AG10803 (cell line): ENCODE data around the gene HECTD2.
A peak's percentile ranks its signal among the peaks of the same experiment; 100 is the strongest.

ENCODE experiments used
- DNase-seq: peaks from one replicate; pipeline ENCODE4 v3.0.0; 2010; ENCODE audit warnings: low read depth
- H3K4me3 ChIP-seq: 2 replicates; pipeline ENCODE4 v1.5.1; 2011; ENCODE audit warnings: mild to moderate bottlenecking, low read length, control low read depth
- TF ChIP-seq, protein P1 (sequence below): conservative IDR thresholded peaks from 2 replicates; pipeline ENCODE4 v1.5.1; 2011; ENCODE audit warnings: mild to moderate bottlenecking, low read length, control low read depth, inconsistent platforms

HECTD2 gene

DNA sequence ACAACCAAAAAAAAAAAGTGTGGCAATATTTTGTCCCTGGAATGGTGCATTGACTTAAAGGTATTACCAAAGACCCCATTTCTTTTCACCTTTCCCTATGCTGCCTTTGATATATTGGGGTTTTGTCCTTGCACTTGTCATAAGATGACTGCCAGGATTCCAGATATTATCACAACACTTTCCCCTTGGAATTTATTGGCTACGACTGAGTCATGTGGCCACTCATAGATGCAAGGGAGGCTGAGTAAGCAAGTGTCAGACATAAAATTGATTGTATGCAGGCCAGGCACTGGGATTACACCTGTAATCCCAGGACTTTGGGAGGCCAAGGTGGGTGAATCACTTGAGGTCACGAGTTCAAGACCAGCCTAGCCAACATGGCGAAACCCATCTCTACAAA is 139.1 kb downstream of the HECTD2 start:
- TF ChIP-seq, protein P1, sequence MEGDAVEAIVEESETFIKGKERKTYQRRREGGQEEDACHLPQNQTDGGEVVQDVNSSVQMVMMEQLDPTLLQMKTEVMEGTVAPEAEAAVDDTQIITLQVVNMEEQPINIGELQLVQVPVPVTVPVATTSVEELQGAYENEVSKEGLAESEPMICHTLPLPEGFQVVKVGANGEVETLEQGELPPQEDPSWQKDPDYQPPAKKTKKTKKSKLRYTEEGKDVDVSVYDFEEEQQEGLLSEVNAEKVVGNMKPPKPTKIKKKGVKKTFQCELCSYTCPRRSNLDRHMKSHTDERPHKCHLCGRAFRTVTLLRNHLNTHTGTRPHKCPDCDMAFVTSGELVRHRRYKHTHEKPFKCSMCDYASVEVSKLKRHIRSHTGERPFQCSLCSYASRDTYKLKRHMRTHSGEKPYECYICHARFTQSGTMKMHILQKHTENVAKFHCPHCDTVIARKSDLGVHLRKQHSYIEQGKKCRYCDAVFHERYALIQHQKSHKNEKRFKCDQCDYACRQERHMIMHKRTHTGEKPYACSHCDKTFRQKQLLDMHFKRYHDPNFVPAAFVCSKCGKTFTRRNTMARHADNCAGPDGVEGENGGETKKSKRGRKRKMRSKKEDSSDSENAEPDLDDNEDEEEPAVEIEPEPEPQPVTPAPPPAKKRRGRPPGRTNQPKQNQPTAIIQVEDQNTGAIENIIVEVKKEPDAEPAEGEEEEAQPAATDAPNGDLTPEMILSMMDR: no peak
- H3K4me3 ChIP-seq: no peak overlapping the region
- no peak for DNase-seq

GRCh38 chr10:91550021-91550420 is 139.9 kb downstream of the HECTD2 start:
- no peak overlapping the region for H3K4me3 ChIP-seq
- no peak for DNase-seq
- TF ChIP-seq, protein P1: no peak

DNA sequence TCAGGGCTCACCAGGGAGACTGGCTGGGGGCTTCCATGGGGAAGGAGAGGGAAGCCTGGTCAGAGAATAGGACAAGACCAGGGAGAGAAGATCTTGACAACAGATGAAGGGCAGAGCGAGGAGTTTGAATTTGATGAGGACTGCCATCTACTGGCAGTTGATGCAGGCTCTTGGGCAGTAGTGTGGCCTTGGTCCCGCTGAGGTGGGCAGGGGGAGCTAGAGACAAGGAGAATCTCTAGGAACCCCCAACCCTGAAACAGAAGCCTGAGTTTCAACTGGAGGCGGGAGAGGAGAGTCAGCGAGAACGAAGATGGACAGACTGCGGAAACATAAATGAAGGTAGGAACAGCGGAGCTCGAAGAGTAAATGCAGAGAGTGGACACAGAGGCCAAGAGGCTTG is 141.7 kb downstream of the HECTD2 start:
- peak overlapping the region; percentile 5; the same call in 1 of the 2 replicates for H3K4me3 ChIP-seq
- peak; percentile 75 for DNase-seq

DNA sequence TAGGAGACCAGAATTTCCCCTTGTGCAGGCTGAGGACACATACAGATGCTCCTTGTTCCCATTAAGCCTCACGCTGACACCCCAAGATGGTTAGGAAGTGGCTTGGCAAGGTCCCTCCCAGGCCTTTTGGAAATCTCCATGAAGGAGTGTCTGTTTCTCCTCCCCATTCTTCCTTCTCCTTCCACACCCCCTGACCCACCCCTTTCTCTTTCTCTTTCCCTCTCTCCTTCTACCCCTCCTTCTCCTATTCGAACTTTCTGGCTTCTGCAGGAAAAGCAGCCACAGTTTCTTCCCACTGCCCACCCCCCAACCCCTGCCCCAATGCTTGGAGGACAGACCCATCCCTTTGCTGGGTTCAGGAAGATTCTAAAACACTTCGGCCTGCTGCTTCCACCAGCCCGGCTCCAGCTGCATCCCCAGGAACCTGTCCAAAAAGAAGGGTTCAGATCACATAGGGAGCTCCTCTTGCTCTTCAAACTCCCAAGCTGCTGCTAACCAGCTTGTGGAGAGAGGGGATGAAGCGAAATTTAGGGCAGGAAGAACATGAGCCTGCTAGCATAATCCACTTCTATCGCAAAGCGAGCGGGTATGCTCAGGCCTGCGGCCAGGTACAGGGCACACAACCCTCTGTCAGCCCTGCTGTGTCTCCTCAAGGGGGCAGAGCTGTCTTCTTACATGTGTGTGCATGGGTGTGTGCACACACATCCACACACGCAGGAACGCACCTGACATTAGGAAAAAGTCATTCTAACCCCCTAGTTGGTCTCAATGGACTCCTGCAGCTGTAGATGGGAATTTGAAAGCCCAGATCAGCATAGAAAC is 142.3 kb downstream of the HECTD2 start:
- H3K4me3 ChIP-seq: peak overlapping the region; percentile 5; the same call in 1 of the 2 replicates
- peak; percentile 34 for DNase-seq
- TF ChIP-seq, protein P1: peak; percentile 58

More for the DNA sequence above, 141.7 kb downstream of the HECTD2 start:
- TF ChIP-seq, protein P1: peak; percentile 85

DNA sequence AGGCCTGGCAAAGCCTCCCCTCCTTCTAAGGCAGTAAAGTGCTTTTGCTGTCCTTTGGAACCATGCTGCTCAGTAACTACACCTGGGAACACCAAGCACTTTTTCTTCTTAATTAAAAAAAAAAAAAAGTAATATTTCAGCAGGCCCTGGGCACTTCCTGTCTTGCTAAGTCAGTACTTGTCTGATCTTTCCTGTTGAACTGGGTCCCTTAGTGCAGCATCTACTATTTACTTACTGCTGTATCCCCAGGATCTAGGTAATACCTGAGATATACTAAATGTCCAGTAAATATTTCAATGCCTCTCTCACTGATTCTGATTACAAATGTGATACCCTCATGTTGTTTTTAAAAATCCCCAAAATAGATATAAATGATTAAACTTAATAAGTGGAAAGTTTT is 145.3 kb downstream of the HECTD2 start:
- DNase-seq: no peak
- no peak overlapping the region for H3K4me3 ChIP-seq
- TF ChIP-seq, protein P1: no peak

DNA sequence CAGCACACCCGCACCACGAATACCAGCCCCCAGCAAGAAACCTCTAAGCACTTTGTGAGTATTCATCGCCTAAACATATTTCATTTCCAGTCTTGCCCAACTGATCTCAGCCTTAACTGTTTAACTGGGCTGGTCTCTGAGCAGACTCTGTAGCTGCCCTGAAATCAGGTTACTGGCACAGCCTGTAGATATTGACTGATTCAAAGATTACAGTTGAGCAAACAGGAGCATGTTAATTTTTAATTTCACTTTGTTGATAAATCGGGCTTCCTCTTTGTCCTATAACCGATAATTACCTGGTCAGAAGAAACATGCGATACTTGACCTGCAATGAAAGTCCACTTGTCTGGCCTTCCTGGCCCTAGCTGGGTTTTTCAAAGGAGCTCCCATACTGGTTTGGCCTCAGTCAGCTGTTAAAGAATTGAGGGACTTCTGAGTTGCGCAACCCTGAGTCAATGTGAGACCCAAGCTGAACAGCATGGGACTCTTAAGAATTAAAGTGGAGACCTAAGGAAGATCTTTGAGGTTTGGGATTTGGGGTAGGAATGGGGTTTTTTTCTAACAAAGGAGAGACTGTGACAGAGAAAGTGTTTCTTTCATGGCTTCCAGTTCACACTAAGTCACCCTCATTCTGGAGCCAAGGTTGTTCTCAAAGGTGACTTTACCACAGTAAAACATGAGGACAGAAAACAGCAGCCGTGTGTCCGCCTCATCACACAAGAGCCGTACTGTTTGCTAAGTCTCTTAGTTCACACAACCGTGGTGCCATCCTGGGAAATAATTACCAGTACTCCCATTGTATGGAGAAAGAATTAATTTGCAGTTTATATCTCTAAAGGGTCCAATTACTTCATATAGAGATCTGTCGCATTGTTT is 146.8 kb downstream of the HECTD2 start:
- no peak overlapping the region for H3K4me3 ChIP-seq
- TF ChIP-seq, protein P1: no peak
- no peak for DNase-seq
